ENCODE data around the gene MT1A.
"Not testable (repeated sequence)": the region's sequence is repeated elsewhere in the genome, so short reads cannot be mapped to it uniquely, and the experiment has no call there.

The MT1A gene

DNA sequence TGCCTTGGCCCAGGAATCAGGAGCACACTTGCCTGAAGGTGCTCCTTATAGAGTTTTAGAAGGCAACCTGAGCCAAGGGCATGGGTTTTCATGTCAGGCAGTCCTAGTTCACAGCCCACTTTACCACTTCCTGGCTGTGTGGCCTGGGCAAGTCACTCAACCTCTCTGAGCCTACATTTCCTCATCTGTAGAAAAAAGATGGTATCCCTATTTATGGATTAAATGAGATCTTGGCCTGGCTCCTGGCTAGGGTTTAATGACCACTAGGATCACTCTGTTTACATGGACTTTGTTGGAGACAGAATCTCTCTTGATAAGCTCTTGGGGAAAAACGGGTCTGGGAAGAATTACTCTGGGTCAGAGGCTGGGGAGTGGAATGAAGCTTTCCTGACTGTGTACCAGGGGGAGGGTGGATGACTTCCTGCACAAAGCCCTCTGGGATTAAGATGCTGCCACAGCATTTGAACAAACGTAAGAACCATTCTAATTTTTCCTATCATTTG, 27.8 kb upstream of the MT1A start:
- no peak for DNase-seq

DNA sequence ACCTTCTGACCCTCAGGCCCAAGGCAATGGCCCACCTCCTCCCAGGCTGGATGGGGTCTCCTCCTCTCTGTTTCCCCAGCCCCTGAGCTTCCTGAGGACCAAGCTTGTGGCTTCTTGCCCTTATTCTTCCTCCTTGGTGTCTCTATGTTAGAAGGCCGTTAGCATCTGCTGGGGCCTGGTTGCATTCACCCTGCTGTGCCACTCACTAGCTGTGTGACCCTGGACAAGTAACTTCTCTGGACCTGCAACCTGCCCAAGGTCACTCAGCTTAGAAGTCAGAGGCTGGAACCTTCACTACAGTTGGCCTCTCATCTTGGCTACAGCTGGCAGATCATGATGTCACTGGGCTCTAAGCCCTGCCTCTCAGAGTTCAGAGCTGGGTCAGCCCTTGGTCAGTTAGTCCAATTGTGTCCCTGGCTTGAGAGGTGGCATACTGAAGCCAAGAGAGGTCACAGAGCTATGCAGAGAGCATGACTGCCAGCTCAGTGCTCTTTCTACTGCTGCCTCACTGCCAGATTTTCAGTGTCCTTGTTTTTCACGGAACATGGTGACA, 27.1 kb upstream of the MT1A start:
- no peak for DNase-seq

DNA sequence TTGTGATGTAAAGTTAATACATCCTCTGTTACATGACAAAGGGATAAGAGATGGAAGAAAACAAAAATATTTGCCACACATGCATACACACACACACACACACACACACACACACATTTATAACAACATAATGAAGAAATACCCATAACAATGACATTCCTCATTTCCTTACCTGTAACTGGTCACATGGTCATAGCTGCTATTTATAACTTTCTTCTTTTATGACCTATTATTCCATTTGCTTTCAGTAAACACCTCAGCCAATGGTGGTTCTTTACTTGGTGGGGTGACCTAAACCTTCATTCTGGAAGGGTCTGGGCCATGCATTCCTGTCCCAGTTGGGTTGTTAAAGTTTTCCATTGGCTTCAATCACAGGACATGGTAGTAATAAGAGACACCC, 24.8 kb upstream of the MT1A start:
- DNase-seq: no peak

DNA sequence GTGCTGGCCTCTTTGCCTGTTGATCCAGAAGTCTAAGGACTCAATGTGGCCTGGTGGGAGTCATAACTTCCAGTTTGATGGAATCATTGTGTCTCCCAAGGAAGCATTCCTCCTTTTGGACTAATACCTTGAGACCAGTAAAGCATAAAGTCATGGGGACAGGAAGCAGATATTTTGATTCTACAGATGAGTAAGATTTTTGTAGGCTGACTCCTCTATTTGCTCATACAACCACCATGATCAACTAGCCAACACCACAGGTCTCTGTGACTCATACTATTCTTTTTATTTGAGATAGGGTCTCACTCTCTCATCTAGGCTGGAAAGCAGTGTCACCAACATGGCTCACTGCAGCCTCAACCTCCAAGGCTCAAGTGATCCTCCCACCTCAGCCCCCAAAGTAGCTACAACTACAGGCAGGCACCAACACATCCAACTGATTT, 23.9 kb upstream of the MT1A start:
- no peak for DNase-seq

DNA sequence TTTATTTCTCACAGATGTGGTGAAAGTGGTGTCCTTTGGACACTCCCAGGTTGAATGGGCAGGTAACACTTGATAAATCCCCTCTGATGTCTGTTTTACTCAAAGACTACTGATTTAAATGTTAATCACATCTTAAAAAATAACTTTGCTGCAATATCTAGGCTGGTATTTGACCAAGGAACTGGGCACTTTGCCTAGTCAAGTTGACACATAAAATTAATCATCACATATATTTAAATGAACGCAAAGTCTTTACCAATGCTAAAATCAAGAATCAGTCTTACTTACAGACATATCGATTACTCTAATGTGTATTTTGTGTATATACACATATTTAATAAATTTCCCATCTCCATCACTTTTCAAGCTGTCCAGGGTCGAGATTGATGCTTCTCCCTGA, 23.1 kb upstream of the MT1A start:
- DNase-seq: no peak

DNA sequence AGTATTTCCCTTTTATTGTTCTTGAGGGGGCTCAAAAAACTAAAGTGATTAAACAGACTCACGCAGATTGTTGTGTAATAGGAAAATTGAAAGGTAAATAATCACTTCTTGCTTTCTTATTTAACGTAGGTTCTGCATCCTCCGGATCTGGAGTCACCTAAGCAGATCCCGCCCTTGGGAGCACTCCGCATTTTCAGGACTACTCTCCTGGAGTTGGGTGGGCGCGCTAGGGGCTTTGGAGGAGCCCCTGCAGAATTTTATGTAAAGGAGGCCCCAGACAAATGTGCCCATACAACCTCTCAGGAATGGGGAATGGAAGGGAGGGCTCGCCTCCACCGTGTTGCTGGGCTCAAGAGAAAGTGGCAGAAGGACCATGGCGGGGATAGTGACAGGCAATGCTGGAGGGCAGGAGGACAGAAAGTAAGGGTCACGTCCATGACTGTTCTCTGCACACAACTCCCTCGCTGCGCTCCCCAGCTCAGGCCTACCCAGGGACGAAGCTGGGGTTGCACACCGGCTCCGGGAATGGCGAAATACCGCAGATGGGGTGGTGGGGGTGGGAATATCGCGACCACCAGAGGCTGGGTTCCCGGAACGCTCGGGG, 21.8 kb upstream of the MT1A start:
- DNase-seq: no peak

DNA sequence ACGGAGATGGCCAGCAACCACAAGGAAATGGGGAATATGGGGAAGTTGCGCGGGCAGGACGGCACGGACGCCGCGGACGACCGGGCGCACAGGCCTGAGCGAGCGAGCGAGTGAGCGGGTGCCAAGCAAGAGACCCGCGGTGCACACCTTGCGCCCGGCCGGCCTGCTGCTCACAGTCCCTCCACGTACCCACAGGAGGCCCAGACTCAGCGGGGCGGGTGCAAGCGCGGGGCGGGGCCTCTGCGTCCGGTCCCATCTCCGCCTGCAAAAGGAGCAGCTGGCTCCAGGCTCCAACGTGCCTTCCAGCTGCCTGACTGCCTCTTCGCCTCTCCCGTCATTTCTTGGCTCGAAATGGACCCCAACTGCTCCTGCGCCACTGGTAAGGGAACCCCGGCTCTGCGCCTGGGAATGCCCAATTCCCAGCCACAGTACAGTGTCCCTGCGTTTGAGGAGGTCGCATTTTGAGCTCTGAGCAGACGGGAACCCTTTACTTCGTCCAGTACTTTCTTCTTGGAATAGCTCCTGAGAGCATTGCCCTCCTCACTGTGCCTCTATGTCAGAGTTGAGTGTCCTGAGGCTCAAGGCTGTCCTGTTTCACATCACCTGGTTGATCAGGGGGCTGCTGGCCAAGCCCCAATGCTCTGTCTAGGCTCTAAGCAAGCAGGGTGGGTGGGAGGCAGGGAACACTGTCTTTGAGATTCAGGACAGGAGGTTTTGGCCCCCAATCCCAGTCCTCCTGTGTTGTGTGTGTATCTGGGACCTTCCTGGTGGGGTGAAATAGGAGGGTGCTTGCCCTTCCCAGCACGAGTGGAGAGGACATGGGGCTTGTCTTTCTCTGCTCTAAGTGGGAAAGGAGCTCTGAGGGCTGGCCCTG, 21.0 kb upstream of the MT1A start:
- DNase-seq: no peak

DNA sequence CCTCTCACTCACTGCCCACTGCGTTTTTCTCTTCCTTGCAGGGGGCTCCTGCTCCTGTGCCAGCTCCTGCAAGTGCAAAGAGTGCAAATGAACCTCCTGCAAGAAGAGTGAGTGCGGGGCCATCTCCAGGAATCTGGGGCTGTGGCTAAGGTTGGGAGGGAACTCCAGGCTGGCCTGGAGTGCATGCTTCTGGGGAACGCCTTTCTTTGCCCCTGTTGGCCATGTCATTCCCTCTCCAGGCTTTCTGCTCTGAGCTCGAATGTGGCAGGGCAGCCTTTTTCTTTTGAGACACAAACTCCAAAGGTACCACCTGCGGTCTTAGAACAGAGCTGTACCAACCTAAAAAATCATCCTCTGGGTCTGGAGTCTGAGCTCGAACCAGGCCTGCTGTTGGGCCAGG, 20.3 kb upstream of the MT1A start:
- no peak for DNase-seq

DNA sequence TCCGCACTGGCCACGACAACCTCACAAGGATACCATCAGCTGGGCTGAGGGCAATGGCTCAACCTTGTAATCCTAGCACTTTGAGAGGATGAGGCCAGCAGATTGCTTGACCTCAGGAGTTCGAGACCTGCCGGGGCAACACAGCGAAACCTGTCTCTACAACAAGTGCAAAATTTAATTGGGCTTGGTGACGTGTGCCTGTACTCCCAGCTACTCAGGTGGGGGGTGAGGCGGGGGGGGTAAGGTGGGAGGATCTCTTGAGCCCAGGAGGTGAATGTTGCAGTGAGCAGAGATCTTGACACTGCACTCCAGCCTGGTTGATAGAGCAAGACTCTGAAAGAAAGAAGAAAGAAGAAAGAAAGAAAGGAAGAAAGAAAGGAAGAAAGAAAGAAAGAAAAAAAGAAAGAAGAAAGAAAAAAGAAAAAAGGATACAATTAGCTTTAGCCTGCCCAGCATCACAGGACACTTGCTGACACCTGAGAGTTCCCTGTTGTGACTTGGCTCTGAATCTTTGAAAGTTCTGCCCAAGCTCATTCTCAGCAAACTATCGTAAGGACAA, 18.0 kb upstream of the MT1A start:
- DNase-seq: no peak

DNA sequence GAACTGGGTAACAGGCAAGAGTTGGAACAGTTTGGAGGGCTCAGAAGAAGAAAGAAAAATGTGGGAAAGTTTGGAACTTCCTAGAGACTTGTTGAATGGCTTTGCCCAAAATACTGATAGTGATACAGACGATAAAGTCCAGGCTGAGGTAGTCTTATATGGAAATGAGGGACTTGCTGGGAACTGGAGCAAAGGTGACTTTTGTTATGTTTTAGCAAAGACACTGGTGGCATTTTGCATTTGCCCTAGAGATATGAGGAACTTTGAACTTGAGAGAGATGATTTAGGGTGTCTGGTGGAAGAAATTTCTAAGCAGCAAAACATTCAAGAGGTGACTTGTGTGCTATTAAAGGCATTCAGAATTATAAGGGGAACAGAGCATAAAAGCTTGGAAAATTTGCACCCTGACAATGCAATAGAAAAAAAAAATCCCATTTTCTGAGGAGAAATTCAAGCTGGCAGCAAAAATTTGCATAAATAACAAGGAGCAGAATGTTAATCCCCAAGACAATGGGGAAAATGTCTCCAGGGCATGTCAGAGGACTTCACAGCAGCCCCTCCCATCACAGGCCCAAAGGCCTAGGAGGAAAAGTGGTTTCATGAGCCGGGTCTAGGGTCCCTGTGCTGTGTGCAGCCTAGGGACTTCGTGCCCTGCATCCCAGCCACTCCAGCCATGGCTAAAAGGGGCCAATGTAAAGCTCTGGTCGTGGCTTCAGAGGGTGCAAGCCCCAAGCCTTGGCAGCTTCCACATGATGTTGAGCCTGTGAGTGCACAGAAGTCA, 16.6 kb upstream of the MT1A start:
- not testable (repeated sequence) for DNase-seq

DNA sequence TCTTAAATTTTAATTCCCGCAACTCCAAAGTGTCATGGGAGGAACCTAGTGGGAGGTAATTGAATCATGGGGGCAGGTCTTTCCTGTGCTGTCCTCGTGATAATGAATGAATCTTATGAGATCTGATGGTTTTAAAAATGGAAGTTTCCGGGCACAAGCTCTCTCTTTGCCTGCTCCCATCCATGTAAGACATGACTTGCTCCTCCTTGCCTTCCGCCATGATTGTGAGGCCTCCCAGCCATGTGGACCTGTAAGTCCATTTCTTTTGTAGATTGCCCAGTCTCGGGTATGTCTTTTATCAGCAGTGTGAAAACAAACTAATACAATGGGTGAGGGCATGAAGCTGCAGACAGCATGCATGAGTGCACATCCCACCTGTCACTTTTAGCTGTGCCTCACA, 15.3 kb upstream of the MT1A start:
- not testable (repeated sequence) for DNase-seq

DNA sequence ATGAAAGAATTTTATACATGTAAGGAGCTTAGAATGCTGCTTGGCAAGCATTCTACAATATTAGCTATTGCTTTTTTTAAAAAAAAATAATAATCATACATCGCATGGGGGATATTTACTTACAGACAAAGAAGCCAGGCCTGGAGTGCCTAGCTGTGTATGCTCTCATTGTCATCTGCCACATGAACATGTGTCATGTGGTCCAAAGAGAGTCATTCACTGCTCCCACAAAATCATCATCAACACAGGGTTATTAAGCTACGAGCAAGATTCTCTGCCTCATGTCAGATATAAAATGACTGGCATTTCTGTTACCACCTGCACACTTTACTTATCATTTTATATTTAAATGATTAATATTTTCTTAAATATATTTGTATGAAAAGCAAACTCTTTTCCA, 14.8 kb upstream of the MT1A start:
- no peak for DNase-seq

DNA sequence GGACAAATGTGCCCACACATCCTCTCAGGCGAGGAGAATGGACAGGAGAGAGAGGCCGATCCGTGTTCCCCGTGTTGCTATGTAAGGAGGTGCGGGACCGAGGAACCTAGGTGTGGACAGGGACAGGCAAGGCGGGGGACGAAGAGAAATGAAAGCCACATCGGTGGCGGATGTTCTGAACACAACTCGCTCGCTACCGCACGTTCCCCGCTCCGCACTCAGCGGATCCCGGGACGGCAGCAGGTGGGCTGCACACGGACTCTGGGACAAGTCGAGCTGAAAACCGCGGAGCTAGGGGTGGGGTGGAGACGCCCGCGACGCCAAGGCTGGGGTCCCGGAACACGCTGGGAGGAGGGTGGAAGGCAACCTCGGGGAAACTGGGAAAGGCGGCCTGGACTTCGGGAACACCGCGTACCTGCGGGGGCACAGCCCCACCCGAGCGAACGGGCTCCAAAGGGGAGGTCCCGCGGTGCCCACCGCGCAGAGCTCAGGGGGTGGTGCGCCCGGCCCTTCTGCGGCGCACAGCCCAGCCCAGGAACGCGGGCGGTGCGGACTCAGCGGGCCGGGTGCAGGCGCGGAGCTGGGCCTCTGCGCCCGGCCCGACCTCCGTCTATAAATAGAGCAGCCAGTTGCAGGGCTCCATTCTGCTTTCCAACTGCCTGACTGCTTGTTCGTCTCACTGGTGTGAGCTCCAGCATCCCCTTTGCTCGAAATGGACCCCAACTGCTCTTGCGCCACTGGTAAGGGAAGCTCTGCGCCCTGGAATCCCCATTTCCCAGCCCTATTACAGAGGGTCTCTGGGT, 13.1 kb upstream of the MT1A start, which contains the start of gene MT1E:
Gene MT1E, plus strand, starts transcription at position 642 of the 803 bp plus-strand sequence. Its CDS starts 71 bp downstream, at position 713.
- DNase-seq: no peak

DNA sequence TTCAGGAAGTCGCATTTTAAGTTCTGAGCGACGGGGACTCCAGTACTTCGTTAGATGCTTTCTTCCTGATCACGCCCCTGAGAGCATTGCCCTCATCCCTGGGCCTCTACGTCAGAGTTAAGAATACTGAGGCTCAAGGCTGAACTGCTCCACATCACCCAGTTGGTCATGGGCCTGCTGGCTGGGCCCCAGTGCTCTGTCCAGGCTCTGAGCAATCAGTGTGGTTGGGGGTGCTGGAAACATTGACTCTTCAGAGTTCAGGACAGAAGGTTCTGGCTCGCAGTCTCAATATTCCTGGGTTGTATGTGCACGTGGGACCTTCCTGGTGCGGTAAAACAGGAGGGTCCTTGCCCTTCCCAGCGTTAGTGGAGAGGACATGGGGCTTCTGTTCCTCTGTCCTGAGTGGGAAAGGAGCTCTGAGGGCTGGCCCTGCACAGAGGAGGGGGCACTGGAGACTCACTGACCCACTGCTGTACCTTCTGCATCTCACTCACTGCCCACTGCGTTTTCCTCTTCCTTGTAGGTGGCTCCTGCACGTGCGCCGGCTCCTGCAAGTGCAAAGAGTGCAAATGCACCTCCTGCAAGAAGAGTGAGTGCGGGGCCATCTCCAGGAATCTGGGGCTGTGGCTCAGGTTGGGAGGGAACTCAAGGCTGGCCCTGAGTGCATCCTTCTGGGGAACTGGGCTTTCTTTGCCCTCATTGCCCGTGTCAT, 12.4 kb upstream of the MT1A start:
- DNase-seq: no peak

DNA sequence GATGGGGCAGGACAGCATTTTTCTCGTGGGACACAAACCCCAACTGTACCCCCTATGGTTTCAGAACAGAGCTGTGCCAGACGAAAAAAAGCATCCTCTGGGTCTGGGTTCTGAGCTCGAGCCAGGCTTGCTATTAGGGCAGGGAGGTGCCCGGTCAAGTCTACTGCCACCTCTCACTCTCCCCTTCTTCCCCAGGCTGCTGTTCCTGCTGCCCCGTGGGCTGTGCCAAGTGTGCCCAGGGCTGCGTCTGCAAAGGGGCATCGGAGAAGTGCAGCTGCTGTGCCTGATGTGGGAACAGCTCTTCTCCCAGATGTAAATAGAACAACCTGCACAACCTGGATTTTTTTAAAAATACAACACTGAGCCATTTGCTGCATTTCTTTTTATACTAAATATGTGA, 11.8 kb upstream of the MT1A start:
- no peak for DNase-seq

DNA sequence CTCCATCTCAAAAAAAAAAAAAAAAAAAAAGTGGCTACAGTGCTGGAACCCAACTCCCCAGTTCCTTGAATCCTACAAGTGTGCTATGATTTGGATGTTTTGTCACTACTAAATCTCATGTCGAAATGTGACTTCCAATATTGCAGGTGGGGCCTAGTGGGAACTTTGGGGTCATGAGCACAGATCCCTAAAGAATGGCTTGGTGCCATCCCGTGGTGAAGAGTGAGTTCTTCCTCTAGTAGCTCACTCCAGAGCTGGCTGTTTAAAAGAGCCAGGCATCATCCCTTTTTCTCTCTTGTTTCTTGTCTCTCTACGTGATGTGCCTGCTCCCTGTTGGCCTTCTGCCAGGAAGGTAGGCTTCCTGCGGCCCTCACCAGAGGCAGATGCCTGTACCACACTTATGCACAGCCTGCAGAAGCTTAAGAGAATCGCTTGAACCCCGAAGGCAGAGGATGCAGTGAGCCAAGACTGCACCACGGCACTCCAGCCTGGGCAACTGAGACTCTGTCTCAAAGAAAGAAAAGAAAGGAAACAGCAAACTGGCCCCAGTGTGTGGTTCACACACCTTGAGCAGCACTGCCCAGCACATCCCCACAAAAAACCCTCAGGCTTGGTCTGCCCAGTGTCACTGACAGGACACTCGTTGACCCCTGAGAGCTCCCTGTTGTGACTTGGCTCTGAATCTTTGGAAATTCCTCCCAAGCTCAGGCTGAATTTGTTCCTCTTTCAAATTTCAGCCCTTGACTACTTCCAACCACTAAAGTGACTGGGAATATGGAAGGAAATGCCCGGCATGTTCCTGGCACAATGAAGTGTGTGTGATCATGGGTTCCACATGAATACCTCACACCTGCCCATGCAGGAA, 9.7 kb upstream of the MT1A start:
- no peak for DNase-seq

DNA sequence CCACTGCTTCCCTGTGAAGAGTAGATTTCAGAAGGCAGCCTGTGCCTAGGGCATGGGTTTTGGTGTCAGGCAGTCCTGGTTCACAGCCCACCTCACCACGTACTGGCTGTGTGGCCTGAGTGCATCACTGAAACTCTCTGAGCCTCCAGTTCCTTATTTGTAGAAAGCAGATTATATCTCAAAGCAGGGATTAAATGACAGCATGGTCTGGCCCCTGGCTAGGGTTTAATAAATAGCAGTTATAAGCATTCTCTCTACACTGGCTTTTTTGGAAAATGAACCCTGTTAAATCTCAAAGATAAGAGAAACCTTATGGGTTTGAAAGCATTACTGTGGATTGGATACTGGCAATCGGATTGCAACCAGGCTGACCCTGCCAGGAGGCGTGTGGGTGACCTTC, 8.9 kb upstream of the MT1A start:
- no peak for DNase-seq

DNA sequence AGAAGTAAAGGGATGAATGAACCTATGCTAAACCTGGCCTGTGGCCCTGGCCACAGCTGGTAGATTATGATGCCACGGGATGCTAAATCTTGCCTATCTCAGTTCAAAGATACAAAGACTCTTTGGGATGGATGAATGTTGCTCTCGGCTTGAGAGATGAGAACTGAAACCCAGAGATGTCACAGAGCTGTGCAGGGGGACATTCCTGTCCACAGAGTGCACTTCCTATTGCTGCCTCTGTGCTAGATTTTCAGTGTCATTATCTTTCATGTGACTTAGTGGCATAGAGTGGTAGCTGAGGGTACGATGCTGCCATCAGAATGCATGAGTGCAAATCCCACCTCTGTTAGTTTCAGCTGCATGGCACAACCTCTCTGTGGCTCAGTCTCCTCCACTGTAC, 8.3 kb upstream of the MT1A start:
- DNase-seq: no peak

DNA sequence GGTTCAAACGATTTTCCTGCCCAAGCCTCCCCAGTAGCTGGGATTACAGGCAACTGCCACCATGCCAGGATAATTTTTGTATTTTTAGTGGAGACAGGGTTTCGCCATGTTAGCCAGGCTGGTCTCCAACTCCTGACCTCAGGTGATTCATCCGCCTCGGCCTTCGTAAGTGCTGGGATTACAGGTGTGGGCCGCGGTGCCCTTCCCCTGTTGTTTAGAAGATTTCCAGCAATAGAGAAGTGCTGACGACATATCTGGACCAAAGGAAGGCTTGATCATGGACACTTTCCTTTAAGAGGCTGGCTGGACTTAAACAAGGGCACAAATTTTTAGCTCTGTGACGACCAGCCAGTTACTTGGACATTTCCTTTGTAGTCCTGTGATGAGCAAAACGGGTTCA, 7.3 kb upstream of the MT1A start:
- DNase-seq: no peak

DNA sequence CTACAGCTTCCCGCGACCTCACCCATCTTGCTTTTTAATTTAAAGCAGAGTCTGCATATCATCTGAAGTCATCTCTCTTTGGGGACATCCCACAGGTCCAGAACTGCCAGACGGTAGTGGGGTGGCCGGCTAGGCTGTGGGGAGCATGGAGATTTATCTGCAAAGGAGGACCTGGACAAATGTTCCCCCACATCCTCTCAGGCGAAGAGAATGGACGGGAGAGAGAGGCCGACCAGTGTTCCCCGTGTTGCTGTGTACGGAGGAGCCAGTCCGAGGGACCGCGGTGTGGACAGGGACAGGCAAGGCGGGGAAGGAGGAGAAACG, 6.7 kb upstream of the MT1A start:
- no peak for DNase-seq
